GM21528 (cell line): ENCODE data around the gene SMAP1.
"Not testable (repeated sequence)": the region's sequence is repeated elsewhere in the genome, so short reads cannot be mapped to it uniquely, and the experiment has no call there.

ENCODE experiments used
- ATAC-seq: cut with Tn5 transposase; IDR thresholded peaks from one replicate; pipeline ENCODE4 v1.9.1; 2021; ENCODE audit warnings: mild to moderate bottlenecking, moderate library complexity; ENCODE audit not compliant: unreplicated experiment, low FRiP score

The SMAP1 gene

GRCh38 chr6:70735513-70735912 lies 67.8 kb downstream of the SMAP1 start:
- ATAC-seq = no peak

GRCh38 chr6:70738028-70738427 lies 70.3 kb downstream of the SMAP1 start:
- ATAC-seq = no peak

- no peak for ATAC-seq
These were observed 71.9 kb downstream of the SMAP1 start for GRCh38 chr6:70739534-70739933.

- not testable (repeated sequence) for ATAC-seq
These were observed 73.1 kb downstream of the SMAP1 start for GRCh38 chr6:70740746-70741145.

DNA sequence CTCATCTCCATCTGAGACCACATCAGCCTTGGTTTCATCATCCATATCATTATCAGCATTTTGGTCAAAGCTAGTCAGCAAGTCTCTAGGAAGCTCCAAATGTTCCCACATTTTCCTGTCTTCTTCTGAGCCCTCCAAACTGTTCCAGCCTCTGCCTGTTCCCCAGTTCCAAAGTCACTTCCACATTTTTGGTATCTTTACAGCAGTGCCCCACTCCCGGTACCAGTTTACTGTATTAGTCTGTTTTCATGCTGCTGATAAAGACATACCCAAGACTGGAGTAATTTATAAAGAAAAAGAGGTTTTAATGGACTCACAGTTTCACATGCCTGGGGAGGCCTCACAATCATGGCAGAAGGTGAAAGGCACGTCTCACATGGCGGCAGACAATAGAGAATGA lies 74.8 kb downstream of the SMAP1 start:
- not testable (repeated sequence) for ATAC-seq

DNA sequence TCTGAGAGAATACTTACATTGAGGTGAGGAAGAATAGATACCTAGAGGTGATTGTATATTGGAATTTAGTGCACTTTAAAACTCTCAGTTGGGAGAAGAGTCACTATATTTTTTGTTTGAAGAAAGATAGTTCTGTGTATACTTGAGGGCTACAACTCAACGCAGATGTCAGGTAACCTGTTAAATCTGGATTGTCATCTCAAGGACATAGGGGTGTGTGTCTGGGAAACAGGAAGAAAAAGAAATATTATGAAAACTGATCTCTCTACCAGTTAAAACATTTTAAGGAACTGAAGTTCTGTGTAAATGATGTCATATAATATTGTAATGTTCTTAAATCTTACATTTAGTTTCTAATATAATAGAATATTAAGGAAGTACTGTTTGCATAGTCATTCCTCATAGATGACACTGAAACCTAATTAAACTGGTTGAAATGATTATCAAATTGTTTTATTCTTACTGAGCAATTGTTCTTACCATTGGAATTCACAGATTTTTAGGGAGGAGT lies 86.2 kb downstream of the SMAP1 start:
- ATAC-seq = no peak

- ATAC-seq = no peak
These were observed 91.2 kb downstream of the SMAP1 start for GRCh38 chr6:70758883-70759282.

- ATAC-seq = no peak
These were observed 96.2 kb downstream of the SMAP1 start for GRCh38 chr6:70763754-70764510.

DNA sequence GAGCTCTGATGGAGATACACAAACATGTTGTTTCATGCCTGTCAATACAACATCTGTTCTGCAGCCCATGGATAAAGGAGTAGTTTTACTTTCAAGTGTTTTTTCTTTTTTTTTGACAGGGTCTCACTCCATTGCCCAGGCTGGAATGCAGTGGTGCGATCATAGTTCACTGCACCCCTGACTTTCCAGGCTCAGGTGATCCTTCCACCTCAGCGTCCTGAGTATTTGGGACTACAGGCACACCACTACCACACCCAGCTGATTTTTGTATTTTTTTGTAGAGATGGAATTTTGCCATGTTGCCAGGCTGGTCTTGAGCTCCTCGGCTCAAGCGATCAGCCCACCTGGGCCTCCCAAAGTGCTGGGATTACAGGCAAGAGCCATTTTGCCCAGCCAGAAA lies 97.0 kb downstream of the SMAP1 start:
- no peak for ATAC-seq

GRCh38 chr6:70771351-70771750 lies 103.7 kb downstream of the SMAP1 start:
- not testable (repeated sequence) for ATAC-seq

- no peak for ATAC-seq
These were observed 112.3 kb downstream of the SMAP1 start for GRCh38 chr6:70779934-70780333.

GRCh38 chr6:70790483-70791224 lies 123.0 kb downstream of the SMAP1 start:
- no peak for ATAC-seq

DNA sequence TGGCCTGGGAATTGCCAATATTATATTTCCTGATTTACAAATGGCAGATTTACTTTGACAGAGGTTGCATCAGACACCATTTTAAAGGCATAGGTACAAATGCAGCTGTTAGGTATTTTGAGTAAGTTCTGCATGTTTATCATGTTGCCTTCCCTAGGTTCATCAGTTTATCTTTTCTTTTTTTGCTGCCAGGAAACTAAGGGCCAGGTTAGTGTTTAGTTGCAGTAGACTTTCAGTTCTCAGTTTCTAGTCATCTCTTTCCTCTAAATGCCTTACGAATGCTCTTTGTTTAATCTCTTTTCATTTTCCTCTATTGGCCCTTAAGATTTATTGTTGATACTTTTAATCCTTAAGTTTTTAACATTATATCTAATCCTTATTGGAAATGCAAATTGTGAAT lies 129.9 kb downstream of the SMAP1 start:
- ATAC-seq = peak; percentile 95

DNA sequence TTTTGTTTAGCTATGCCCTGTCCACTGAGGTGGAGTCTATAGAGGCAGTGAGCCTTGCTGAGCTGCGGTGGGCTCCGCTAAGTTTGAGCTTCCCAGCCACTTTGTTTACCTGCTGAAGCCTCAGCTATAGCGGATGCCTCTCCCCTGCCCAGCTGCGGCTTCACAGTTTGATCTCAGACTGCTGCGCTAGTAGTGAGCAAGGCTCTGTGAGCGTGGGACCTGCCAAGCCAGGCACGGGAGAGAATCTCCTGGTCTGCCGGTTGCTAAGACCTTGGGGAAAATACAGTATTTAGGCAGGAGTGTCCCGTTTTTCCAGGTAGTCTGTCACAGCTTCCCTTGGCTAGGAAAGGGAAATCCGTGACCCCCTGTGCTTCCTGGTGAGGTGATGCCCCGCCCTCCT lies 138.4 kb downstream of the SMAP1 start:
- ATAC-seq = no peak

- ATAC-seq = no peak
These were observed 144.1 kb downstream of the SMAP1 start for GRCh38 chr6:70811788-70812187.

- ATAC-seq = no peak
These were observed 146.2 kb downstream of the SMAP1 start for GRCh38 chr6:70813885-70814284.

DNA sequence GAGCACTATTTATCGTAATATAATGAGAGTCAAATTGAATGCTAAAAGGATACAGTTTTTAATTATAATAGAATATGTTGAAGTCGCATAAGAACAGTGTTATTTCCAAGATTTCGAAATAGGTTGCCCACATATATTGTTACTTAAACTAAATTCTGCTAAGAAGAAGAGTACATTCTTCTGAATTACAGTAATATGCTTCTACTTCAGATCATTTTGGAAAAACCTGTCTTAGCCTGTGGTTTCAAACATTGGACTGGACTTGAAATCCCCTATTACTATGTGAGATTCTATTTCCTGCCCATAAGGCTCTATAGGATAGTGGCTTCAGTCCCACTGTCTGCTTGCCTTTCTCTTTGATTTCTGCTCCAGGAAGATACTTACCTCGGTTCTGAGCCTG lies 152.0 kb downstream of the SMAP1 start:
- no peak for ATAC-seq

- ATAC-seq = no peak
These were observed 153.1 kb downstream of the SMAP1 start for GRCh38 chr6:70820778-70821177.

DNA sequence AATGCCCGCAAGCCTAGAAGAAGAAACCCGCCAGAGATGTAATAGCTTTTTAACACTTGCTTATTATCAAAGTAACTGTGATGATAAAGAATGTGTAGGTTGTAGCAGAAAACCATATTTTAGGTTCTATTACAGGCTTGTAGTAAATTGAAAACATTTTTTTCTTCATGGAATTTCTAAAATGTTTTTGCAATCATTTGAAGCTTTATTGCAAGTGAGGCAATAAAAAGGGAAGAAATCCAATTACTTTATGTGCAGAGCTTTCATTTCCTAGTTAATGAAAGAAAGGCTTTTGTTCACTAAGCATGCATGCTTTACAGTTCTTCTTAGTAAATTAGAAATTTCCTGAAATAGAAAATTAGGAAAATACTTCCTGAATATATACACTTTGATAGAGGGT lies 154.1 kb downstream of the SMAP1 start:
- no peak for ATAC-seq

- peak; percentile 64 for ATAC-seq
These were observed 156.0 kb downstream of the SMAP1 start for GRCh38 chr6:70823651-70824050.

GRCh38 chr6:70831427-70831826 lies 163.7 kb downstream of the SMAP1 start:
- no peak for ATAC-seq

- ATAC-seq = no peak
These were observed 166.8 kb downstream of the SMAP1 start for GRCh38 chr6:70834520-70834919.
